HepG2 (cell line): ENCODE measurements around the gene PCED1B. TPM values are rescaled to one million over a fixed set of nuclear protein-coding genes. Genes with fewer than 3 reads are reported as not detected.

Experiments used
- ATAC-seq: fragments of 200-7000 bp; cut with Tn5 transposase; 3 replicates; pipeline ENCODE4 v1.9.1; 2020; ENCODE audit warnings: mild to moderate bottlenecking, moderate library complexity
- BruUV-seq: library from RNA; stranded (reverse); fragments of 400-500 nt; replicated peaks from 2 replicates; lab custom pipeline; 2021; lab: Mats Ljungman, UMichigan
- CTCF ChIA-PET: fragments of 300-600 bp; formaldehyde crosslinking; extraction: SDS; loops from one replicate; lab custom pipeline; 2021; ENCODE audit warnings: low total read pairs, inconsistent platforms, low intra/inter-chr PET ratio; lab: Yijun Ruan, JAX
- POLR2A ChIA-PET: fragments of 350-600 bp; sonication (Branson Sonifier 250); formaldehyde crosslinking; loops from one replicate; lab custom pipeline; 2020; ENCODE audit warnings: antibody characterized with exemption, inconsistent platforms; lab: Yijun Ruan, JAX
- DNase-seq: peaks from one replicate; pipeline ENCODE4 v3.0.0-alpha.2; 2015; ENCODE audit warnings: low spot score
- FAIRE-seq: peaks from 3 replicates; lab custom pipeline; 2011; peaks lifted over from hg19 to GRCh38; lab: Jason Lieb, UNC
- H2AFZ ChIP-seq: one replicate; pipeline ENCODE4 v1.6.1; 2011; ENCODE audit warnings: low read length, inconsistent platforms
- H3K27ac ChIP-seq: fragments of 300-600 bp; 3 replicates; pipeline ENCODE4 v1.8.0; 2011; ENCODE audit warnings: mixed run types, mild to moderate bottlenecking, mixed read lengths, low read length, inconsistent platforms; ENCODE audit not compliant: insufficient read depth; ENCODE audit errors: extremely low read length
- H3K27me3 ChIP-seq, 2 experiments: fragments of 200-600 bp in 1 of 2; 2 replicates in 1 of 2; 3 replicates in 1 of 2; pipeline versions ENCODE4 v1.6.0 to v1.8.0; 2011; ENCODE audit warnings: low read length in 2 of 2, mild to moderate bottlenecking in 2 of 2, moderate library complexity in 2 of 2, inconsistent platforms in 1 of 2; ENCODE audit not compliant: insufficient read depth in 2 of 2, control insufficient read depth in 1 of 2
- H3K36me3 ChIP-seq, 2 experiments: fragments of 200-600 bp in 1 of 2; replicated peaks in 1 of 2; 2 replicates in 1 of 2; 3 replicates in 1 of 2; pipeline versions ENCODE4 v1.5.1 to v1.8.0; 2011; ENCODE audit warnings: low read length in 2 of 2, inconsistent platforms in 1 of 2; ENCODE audit not compliant: insufficient read depth in 2 of 2, control insufficient read depth in 1 of 2
- H3K4me1 ChIP-seq: 2 replicates; pipeline ENCODE4 v1.5.1; 2012; ENCODE audit warnings: low read length, inconsistent platforms; ENCODE audit not compliant: insufficient read depth
- H3K4me2 ChIP-seq: 2 replicates; pipeline ENCODE4 v1.6.0; 2011; ENCODE audit warnings: low read depth, low read length, inconsistent platforms
- H3K4me3 ChIP-seq, 3 experiments: fragments of 200-600 bp in 1 of 3; sonication (generic), shearing (Covaris generic) in 1 of 3; replicated peaks in 1 of 3; 2 replicates each; pipeline ENCODE4 v1.5.1; 2011 to 2016; ENCODE audit warnings: low read length in 3 of 3, inconsistent platforms in 2 of 3, low read depth in 2 of 3, mild to moderate bottlenecking in 2 of 3, control low read depth in 1 of 3, mixed read lengths in 1 of 3; ENCODE audit not compliant: insufficient read depth in 1 of 3
- H3K79me2 ChIP-seq: one replicate; pipeline ENCODE4 v1.6.1; 2011; ENCODE audit warnings: low read length, inconsistent platforms; ENCODE audit not compliant: insufficient read depth
- H3K9ac ChIP-seq: 2 replicates; pipeline ENCODE4 v1.6.0; 2011; ENCODE audit warnings: mild to moderate bottlenecking, low read depth, low read length, inconsistent platforms; ENCODE audit not compliant: insufficient read depth
- H3K9me3 ChIP-seq: 2 replicates; pipeline ENCODE4 v1.5.1; 2012; ENCODE audit warnings: mild to moderate bottlenecking, low read length
- H4K20me1 ChIP-seq: 2 replicates; pipeline ENCODE4 v1.6.0; 2011; ENCODE audit warnings: inconsistent platforms, mild to moderate bottlenecking, low read length, moderate library complexity; ENCODE audit not compliant: insufficient read depth
- CCAR2 ChIP-seq: fragments of 200-400 bp; formaldehyde crosslinking; optimal IDR thresholded peaks from 2 replicates; pipeline ENCODE3; 2018; ENCODE audit warnings: low read depth, mild to moderate bottlenecking, low read length, moderate library complexity
- E2F2 ChIP-seq: sonication (generic); formaldehyde crosslinking; IDR thresholded peaks from 2 replicates; pipeline ENCODE4 v1.4.0; 2020; ENCODE audit warnings: missing genetic modification reagents, borderline replicate concordance
- FOXM1 ChIP-seq: sonication (generic); formaldehyde crosslinking; IDR thresholded peaks from 2 replicates; pipeline ENCODE4 v1.5.0; 2020; ENCODE audit warnings: missing genetic modification reagents
- KLF16 ChIP-seq, 2 experiments: sonication (generic) in 1 of 2; formaldehyde crosslinking in 1 of 2; IDR thresholded peaks; 2 replicates each; pipeline versions ENCODE4 v1.6.1 to v1.8.0; 2016 to 2023; ENCODE audit warnings: missing genetic modification reagents in 2 of 2, missing compliant biosample characterization in 1 of 2
- MEF2D ChIP-seq: sonication (generic); formaldehyde crosslinking; IDR thresholded peaks from 2 replicates; pipeline ENCODE4 v1.5.1; 2020; ENCODE audit warnings: mild to moderate bottlenecking, missing genetic modification reagents
- PAX8 ChIP-seq: sonication (generic); formaldehyde crosslinking; IDR thresholded peaks from 2 replicates; pipeline ENCODE4 v1.8.0; 2022; ENCODE audit warnings: mild to moderate bottlenecking, missing genetic modification reagents, borderline replicate concordance
- PRMT3 ChIP-seq: sonication (generic); formaldehyde crosslinking; IDR thresholded peaks from 2 replicates; pipeline ENCODE4 v1.8.1; 2022; ENCODE audit warnings: low read depth, mild to moderate bottlenecking, moderate library complexity, missing genetic modification reagents, borderline replicate concordance
- ZNF337 ChIP-seq: sonication (generic); formaldehyde crosslinking; IDR thresholded peaks from 2 replicates; pipeline ENCODE4 v1.5.1; 2020; ENCODE audit warnings: missing genetic modification reagents, low read depth, mild to moderate bottlenecking, borderline replicate concordance
- ZNF615 ChIP-seq: sonication (generic); formaldehyde crosslinking; IDR thresholded peaks from 2 replicates; pipeline ENCODE4 v1.5.0; 2020; ENCODE audit warnings: mild to moderate bottlenecking, missing genetic modification reagents, borderline replicate concordance
- ZNF75D ChIP-seq: sonication (generic); formaldehyde crosslinking; IDR thresholded peaks from 2 replicates; pipeline ENCODE4 v1.8.1; 2023; ENCODE audit warnings: missing genetic modification reagents, mild to moderate bottlenecking, borderline replicate concordance
- ZNF782 ChIP-seq: sonication (generic); formaldehyde crosslinking; IDR thresholded peaks from 2 replicates; pipeline ENCODE4 v1.4.0; 2020; ENCODE audit warnings: missing genetic modification reagents, mild to moderate bottlenecking, borderline replicate concordance
- WGBS: methylation state at CpG from one replicate; pipeline ENCODE4 v1.1.6; 2017; ENCODE audit warnings: low lambda C conversion rate; 5-methylcytosine and 5-hydroxymethylcytosine counted together
- in situ Hi-C: cut with HindIII; loops from 2 replicates; pipeline ENCODE4 v1.10.0; 2017; ENCODE audit warnings: low pct_unique_long_range_greater_than_20kb; ENCODE audit not compliant: extremely low pct_ligation_motif_present
- intact Hi-C: fragments of 100-400 bp; cut with micrococcal nuclease; formaldehyde crosslinking; loops from one replicate; pipeline ENCODE4 v1.10.0; 2022; ENCODE audit not compliant: unreplicated experiment
- polyA plus RNA-seq, 8 experiments: library from polyadenylated mRNA; depleted of rRNA in 3 of 8; stranded (reverse) in 7 of 8; unstranded in 1 of 8; fragments of >200 nt; fragmentation: Illumina TruSeq in 4 of 8; extraction: Trizol in 4 of 8; gene quantifications; 2 replicates each; pipeline versions ENCODE4 v1.2.1 to v1.2.3, GENCODE V29; 2011 to 2016; ENCODE audit warnings: low read depth in 4 of 8, missing spikeins in 1 of 8, mixed read lengths in 1 of 8; ENCODE audit not compliant: insufficient read depth in 1 of 8
- total RNA-seq, 5 experiments: library from RNA; depleted of rRNA; stranded (reverse); fragments of >200 nt; fragmentation: Illumina TruSeq; extraction: Trizol; gene quantifications; 2 replicates each; pipeline ENCODE4 v1.2.3, GENCODE V29; 2016; ENCODE audit warnings: low read depth in 1 of 5
- TF ChIP-seq, protein P1 (sequence below): sonication (generic); formaldehyde crosslinking; IDR thresholded peaks from 2 replicates; pipeline ENCODE4 v1.4.0; 2020; ENCODE audit warnings: mild to moderate bottlenecking, missing genetic modification reagents
- TF ChIP-seq, protein P2 (sequence below): sonication (generic); formaldehyde crosslinking; IDR thresholded peaks from 2 replicates; pipeline ENCODE4 v1.4.0; 2020; ENCODE audit warnings: missing genetic modification reagents, mild to moderate bottlenecking, borderline replicate concordance
- TF ChIP-seq, protein P3 (sequence below): conservative IDR thresholded peaks from 2 replicates; pipeline ENCODE4 v1.6.1; 2018; ENCODE audit warnings: missing genetic modification reagents

Gene PCED1B
- total and polyA plus RNA-seq, 2 of the 13 experiments (the other 11 are each of a cell fraction or from before 2014, with no cell fraction given), result 0.11 to 0.37 TPM

- intact Hi-C loops (no loop called here), in situ Hi-C loops (no loop called here)
- no peak overlapping the region for H2AFZ ChIP-seq
- BruUV-seq, result no TSS peak
- FAIRE-seq (no peak), DNase-seq (no peak), ATAC-seq (no peak)
- H3K9me3 ChIP-seq, result no peaks in the 10 kb centered on the region
- H3K4me1 ChIP-seq, result no peaks in the 10 kb centered on the region
- no peak overlapping the region for H3K27ac ChIP-seq
- no peaks in the 10 kb centered on the region; a peak in 1 of 5 replicates for H3K27me3 ChIP-seq
- ChIA-PET POLR2A (no interaction called here), CTCF (no interaction called here)
- H4K20me1 ChIP-seq, result no peaks in the 10 kb centered on the region
- no peaks in the 10 kb centered on the region for H3K36me3 ChIP-seq
- H3K9ac ChIP-seq, result no peak overlapping the region
- 58% methylated on average over 8 of the region's 8 CpGs for WGBS
- no peak overlapping the region for H3K4me3 ChIP-seq
- H3K79me2 ChIP-seq, result no peaks in the 10 kb centered on the region
- H3K4me2 ChIP-seq, result no peak overlapping the region
- TF ChIP-seq PAX8 (CRISPR knock-in tag) (no peak), PRMT3 (no peak), MEF2D (CRISPR knock-in tag) (no peak), ZNF75D (CRISPR knock-in tag) (no peak), E2F2 (CRISPR knock-in tag) (no peak), CCAR2 (no peak), KLF16 (CRISPR knock-in tag; IDR thresholded peaks at IDR 0.05) (no peak), ZNF337 (CRISPR knock-in tag) (no peak), FOXM1 (CRISPR knock-in tag) (no peak), ZNF615 (CRISPR knock-in tag) (no peak), ZNF782 (CRISPR knock-in tag) (no peak)
- TF ChIP-seq, protein P1, sequence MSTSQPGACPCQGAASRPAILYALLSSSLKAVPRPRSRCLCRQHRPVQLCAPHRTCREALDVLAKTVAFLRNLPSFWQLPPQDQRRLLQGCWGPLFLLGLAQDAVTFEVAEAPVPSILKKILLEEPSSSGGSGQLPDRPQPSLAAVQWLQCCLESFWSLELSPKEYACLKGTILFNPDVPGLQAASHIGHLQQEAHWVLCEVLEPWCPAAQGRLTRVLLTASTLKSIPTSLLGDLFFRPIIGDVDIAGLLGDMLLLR, result no peak
- TF ChIP-seq, protein P2, sequence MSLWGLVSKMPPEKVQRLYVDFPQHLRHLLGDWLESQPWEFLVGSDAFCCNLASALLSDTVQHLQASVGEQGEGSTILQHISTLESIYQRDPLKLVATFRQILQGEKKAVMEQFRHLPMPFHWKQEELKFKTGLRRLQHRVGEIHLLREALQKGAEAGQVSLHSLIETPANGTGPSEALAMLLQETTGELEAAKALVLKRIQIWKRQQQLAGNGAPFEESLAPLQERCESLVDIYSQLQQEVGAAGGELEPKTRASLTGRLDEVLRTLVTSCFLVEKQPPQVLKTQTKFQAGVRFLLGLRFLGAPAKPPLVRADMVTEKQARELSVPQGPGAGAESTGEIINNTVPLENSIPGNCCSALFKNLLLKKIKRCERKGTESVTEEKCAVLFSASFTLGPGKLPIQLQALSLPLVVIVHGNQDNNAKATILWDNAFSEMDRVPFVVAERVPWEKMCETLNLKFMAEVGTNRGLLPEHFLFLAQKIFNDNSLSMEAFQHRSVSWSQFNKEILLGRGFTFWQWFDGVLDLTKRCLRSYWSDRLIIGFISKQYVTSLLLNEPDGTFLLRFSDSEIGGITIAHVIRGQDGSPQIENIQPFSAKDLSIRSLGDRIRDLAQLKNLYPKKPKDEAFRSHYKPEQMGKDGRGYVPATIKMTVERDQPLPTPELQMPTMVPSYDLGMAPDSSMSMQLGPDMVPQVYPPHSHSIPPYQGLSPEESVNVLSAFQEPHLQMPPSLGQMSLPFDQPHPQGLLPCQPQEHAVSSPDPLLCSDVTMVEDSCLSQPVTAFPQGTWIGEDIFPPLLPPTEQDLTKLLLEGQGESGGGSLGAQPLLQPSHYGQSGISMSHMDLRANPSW (CRISPR knock-in tag), result no peak
- TF ChIP-seq, protein P3, sequence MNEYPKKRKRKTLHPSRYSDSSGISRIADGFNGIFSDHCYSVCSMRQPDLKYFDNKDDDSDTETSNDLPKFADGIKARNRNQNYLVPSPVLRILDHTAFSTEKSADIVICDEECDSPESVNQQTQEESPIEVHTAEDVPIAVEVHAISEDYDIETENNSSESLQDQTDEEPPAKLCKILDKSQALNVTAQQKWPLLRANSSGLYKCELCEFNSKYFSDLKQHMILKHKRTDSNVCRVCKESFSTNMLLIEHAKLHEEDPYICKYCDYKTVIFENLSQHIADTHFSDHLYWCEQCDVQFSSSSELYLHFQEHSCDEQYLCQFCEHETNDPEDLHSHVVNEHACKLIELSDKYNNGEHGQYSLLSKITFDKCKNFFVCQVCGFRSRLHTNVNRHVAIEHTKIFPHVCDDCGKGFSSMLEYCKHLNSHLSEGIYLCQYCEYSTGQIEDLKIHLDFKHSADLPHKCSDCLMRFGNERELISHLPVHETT (CRISPR knock-in tag), result no peak
Observed at GRCh38 chr12:47205532-47206449, 126.4 kb downstream of the PCED1B start.
